GM20431 (cell line): ENCODE measurements around the gene SRXN1.

Experiments
- in situ Hi-C: fragments of 300-500 bp; cut with MseI, MboI; formaldehyde crosslinking; loops from one replicate; pipeline ENCODE4 v1.15.0; 2020; ENCODE audit warnings: low sequenced_read_pairs; ENCODE audit not compliant: unreplicated experiment

SRXN1 gene

DNA sequence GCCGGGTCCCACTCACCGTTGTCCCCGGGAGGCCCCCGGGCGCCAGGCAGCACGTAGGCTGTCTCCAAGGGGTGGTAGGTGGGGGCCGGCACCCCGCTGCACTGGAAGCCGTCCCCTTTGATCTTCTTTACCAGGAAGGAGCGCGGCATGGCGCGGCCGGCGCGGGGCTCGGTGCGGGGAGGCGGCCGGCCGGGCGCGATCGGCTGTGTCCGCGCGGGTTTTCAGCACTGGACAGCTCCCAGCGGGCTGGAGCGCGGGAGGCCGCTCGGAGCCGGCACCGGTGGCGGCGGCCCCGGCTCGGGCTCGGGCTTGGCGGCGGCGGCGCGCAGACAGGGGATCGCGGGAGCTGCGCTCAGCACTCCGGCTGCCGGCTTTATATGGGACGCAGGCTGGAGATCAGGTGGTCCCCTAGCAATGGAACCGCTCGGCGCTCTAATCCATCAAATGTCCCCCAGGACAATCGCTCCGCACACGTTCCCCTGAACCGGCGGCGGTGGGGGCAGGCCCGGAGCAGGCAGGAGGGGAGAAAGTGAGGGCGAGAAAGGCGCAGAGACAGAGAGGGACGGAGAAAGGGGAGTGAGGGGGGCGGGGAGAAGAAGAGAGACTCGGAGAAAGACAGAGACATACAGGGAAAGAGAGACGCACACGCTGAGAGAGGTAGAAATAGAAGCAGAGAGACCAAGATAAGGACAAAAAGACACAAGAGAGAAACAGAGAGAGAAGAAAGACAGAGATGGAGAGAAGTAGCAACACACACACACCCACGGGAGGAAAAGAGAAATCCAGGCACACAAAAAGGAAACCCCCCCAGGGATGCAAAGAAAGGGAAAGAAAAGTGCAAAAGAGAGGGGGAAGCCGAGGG, 22.7 kb upstream of the SRXN1 start, which contains the start of gene SCRT2:
Gene SCRT2 (minus strand): TSS at position 350 of the 862 bp plus-strand sequence. CDS start 201 bp downstream, at position 149.
- in situ Hi-C loops = no loop called here

- in situ Hi-C loops = no loop called here
Observed at GRCh38 chr20:675033-675452, 22.0 kb upstream of the SRXN1 start.

DNA sequence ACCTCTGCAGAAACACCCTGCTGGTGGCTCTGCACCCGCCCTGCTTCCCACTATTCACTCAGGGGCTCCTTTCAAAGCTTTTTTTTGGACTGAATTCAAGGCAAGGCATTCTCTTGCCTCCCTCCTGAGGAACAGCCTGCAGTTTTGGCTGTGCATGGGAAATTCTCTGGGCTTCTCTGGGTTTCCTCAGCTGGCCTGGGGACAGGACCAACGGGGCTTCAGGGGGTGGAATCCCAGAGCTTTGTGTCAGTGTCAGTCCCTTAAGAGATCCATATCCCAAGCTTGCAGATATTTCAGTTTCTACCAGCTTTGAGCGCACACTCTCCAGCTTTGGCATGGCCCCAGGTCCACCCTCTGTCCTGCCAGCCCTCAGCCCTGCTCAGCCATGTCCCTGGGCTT, 20.6 kb upstream of the SRXN1 start:
- in situ Hi-C loops = no loop called here

DNA sequence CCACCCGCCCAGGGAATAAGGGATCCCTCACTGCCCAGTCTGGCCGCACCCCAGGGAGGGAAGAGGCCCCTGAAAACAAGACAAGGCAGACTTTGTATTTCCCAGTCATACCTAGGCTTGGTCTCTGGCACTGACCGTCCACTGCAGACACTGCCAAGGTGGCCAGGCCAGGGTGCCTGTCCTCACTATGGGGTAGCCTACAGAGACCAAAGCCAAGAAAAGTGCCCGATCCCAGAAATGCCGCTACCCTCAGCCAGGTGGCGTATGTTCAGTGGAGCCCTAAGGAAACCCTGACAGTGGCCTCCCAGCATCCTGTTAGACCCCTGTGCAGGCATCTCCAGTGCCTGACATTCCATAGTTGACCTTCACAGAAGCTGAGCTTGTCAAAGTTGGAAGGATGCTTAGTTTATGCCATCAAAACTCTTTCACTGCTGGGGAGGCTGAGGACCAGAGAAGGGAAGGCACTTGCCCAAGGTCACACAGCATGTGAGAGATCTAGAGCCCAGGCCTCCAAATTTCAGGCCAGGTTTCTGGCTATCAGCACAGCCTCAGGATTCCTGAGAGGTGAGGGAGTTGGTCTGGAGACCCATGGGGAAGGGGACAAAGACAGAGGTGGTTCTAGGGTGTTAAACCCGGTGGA, 20.1 kb upstream of the SRXN1 start:
- in situ Hi-C loops = no loop called here

DNA sequence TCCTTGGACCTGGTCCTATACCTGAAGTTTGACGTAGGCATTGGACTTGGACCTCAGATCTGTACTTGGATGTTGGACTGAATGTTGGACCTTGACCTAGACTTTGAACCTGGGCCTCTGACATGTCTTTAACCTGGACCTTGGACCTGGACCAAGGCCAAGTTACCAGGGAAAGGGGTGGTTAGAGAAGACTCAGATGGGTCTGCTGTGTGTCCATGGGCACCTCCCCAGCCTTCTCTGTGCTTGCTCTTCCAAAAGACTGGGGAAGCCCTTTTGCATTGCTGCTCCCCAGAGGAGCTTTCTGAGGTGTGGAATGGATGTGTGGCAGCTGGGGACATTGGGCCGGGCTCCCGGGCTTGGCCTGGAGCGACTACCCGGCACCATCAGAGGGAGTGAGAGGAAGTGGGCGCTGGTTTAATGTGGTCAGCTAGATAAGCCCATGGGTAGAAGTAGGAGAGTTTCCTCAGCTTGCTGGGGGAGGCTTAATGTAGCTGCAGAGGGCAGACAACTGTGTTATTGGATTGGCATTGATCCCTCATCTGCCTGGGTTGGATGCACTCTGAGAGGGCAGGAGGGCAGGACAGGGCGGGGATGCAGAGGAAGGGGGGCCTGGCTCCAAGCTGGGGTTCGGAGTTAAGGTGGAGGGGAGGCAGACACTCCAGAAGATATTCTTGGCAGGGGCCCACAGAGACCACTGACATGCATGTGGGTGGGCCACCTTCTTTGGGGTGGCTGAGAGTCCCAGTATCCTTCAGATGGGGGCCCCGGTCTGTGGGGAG, 18.4 kb upstream of the SRXN1 start:
- in situ Hi-C loops = no loop called here

GRCh38 chr20:669573-669972, 16.6 kb upstream of the SRXN1 start:
- in situ Hi-C loops = no loop called here

DNA sequence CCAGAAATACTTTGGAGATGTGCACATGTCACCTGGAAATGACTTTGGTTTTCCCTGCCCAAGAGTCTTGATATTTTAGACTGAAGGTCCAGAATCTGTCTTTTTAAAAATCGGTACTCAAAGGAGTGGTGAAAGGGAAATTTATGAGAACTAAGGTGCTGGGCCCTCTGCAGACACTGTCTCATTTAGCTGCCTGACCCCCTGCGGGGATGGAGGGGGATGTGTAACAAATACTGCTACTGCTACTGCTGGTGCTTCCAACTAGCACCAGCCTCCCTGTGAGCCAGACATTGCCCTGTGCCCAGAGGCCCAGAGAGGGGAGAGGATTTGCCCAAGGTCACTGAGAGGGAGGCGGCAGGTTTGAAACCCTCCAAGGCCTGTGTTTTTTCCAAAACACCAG, 15.6 kb upstream of the SRXN1 start:
- in situ Hi-C loops = no loop called here

DNA sequence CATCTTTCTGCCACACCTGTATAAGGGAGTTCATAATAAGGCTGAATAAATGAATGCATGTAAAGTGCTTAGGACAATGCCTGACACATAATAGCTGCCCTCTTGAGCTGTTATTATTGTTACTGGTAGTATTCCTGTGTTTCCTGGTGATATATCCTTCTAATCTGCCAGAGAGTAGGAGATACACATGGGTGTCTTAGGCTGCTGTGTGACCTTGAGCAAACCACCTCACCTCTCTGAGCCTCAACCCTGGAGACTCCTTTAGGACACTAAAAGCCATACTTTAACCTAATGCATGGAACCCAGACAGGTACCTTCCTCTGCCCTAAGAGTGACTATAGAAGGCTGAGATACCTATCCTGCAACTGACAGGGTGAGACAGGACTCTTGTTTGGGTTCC, 15.1 kb upstream of the SRXN1 start:
- in situ Hi-C loops = no loop called here

GRCh38 chr20:667351-668034, 14.5 kb upstream of the SRXN1 start:
- in situ Hi-C loops = no loop called here

GRCh38 chr20:666877-667276, 13.9 kb upstream of the SRXN1 start:
- in situ Hi-C loops = no loop called here

GRCh38 chr20:665276-665675, 12.3 kb upstream of the SRXN1 start:
- in situ Hi-C loops = no loop called here

GRCh38 chr20:664576-664975, 11.6 kb upstream of the SRXN1 start:
- in situ Hi-C loops = no loop called here

- in situ Hi-C loops = no loop called here
Observed at GRCh38 chr20:664151-664550, 11.2 kb upstream of the SRXN1 start.

- in situ Hi-C loops = no loop called here
Observed at GRCh38 chr20:663315-664090, 10.5 kb upstream of the SRXN1 start.

- in situ Hi-C loops = no loop called here
Observed at GRCh38 chr20:662277-663192, 9.5 kb upstream of the SRXN1 start.

GRCh38 chr20:661474-662270, 8.7 kb upstream of the SRXN1 start:
- in situ Hi-C loops = no loop called here

GRCh38 chr20:658731-659291, 5.8 kb upstream of the SRXN1 start:
- in situ Hi-C loops = no loop called here
